Natural killer cell (primary cell): ENCODE data around the gene PTPN14. TPM values are rescaled to one million over a fixed set of nuclear protein-coding genes. Genes with fewer than 3 reads are reported as not detected.
"Not testable (repeated sequence)": the region's sequence is repeated elsewhere in the genome, so short reads cannot be mapped to it uniquely, and the experiment has no call there.

ENCODE experiments used
- ATAC-seq, 3 donors: fragments of 150-1000 bp in 2 of 3; fragments of 200-7000 bp in 1 of 3; cut with Tn5 transposase; 1 replicate in 1 of 3; 2 replicates in 2 of 3; pipeline ENCODE4 v1.10.0; 2021; ENCODE audit warnings: mild to moderate bottlenecking in 2 of 3, moderate library complexity in 2 of 3
- DNase-seq, 2 donors: peaks; one replicate each; pipeline versions ENCODE4 v3.0.0 to v3.0.0-alpha.2; 2013 to 2021; ENCODE audit warnings: mixed read lengths in 1 of 2
- H3K27ac ChIP-seq: one replicate; pipeline ENCODE4 v1.5.1; 2013; ENCODE audit warnings: mild to moderate bottlenecking, low read length
- H3K27me3 ChIP-seq: one replicate; pipeline ENCODE4 v1.6.1; 2013; ENCODE audit warnings: low read length; ENCODE audit not compliant: control insufficient read depth, insufficient read depth
- H3K36me3 ChIP-seq: one replicate; pipeline ENCODE4 v1.6.1; 2013; ENCODE audit warnings: low read length; ENCODE audit not compliant: control insufficient read depth, insufficient read depth
- H3K4me1 ChIP-seq: one replicate; pipeline ENCODE4 v1.6.1; 2013; ENCODE audit warnings: low read length; ENCODE audit not compliant: control insufficient read depth, insufficient read depth
- H3K4me3 ChIP-seq: one replicate; pipeline ENCODE4 v1.5.1; 2013; ENCODE audit warnings: low read length
- H3K9me3 ChIP-seq: one replicate; pipeline ENCODE4 v1.6.1; 2013; ENCODE audit warnings: low read length; ENCODE audit not compliant: control insufficient read depth, insufficient read depth
- H3K27ac Mint-ChIP-seq, 2 donors: one replicate each; pipeline ENCODE4 v1.8.0; 2022; ENCODE audit warnings: mild to moderate bottlenecking in 2 of 2, mixed read lengths in 2 of 2, moderate library complexity in 1 of 2
- H3K27me3 Mint-ChIP-seq, 2 donors: one replicate each; pipeline ENCODE4 v1.8.0; 2022; ENCODE audit warnings: low read depth in 2 of 2, mixed read lengths in 2 of 2
- H3K36me3 Mint-ChIP-seq: one replicate; pipeline ENCODE4 v1.8.0; 2022; ENCODE audit warnings: mixed read lengths
- H3K4me1 Mint-ChIP-seq, 2 donors: one replicate each; pipeline ENCODE4 v1.8.0; 2022; ENCODE audit warnings: mixed read lengths in 2 of 2
- H3K4me3 Mint-ChIP-seq: one replicate; pipeline ENCODE4 v1.8.0; 2022; ENCODE audit warnings: mild to moderate bottlenecking, moderate library complexity, mixed read lengths
- H3K9me3 Mint-ChIP-seq, 2 donors: one replicate each; pipeline ENCODE4 v1.8.0; 2022; ENCODE audit warnings: mixed read lengths in 2 of 2
- CTCF ChIP-seq: fragments of 200-600 bp; IDR thresholded peaks from one replicate; pipeline ENCODE4 v1.8.0; 2022; ENCODE audit warnings: antibody characterized with exemption
- WGBS: methylation state at CpG from one replicate; pipeline ENCODE4 v1.1.7; 2013; ENCODE audit warnings: missing lambda C conversion rate; ENCODE audit not compliant: insufficient coverage; 5-methylcytosine and 5-hydroxymethylcytosine counted together
- intact Hi-C: fragments of 100-400 bp; cut with micrococcal nuclease; formaldehyde crosslinking; loops from one replicate; pipeline ENCODE4 v1.14.2; 2022
- total RNA-seq, 4 donors: library from RNA; stranded (reverse); fragments of 120-200 nt in 1 of 4; gene quantifications; one replicate each; pipeline versions ENCODE4 v1.2.3 to v1.2.4, GENCODE V29; 2013 to 2022

PTPN14 gene
- total RNA-seq, 3 donors from 2014 or later (not counting 1 experiment from before 2014, with no cell fraction given): 0.02 TPM; not detected in 2

GRCh38 chr1:214523124-214523824 lies 28.1 kb downstream of the PTPN14 start:
- Histone ChIP-seq H3K27ac (no peak overlapping the region), H3K4me1 (no peaks in the 10 kb centered on the region), H3K9me3 (no peaks in the 10 kb centered on the region), H3K4me3 (no peak overlapping the region), H3K36me3 (no peaks in the 10 kb centered on the region), H3K27me3 (no peaks in the 10 kb centered on the region)
- H3K27ac Mint-ChIP-seq: no peak overlapping the region
- H3K27me3 Mint-ChIP-seq: peaks cover 0 to 2% of the 10 kb centered on the region in 2 donors
- no peak for TF ChIP-seq CTCF
- intact Hi-C loops: no loop called here
- no peak for DNase-seq
- H3K36me3 Mint-ChIP-seq: no peaks in the 10 kb centered on the region
- H3K4me1 Mint-ChIP-seq: peaks cover 0 to 7% of the 10 kb centered on the region in 2 donors
- H3K4me3 Mint-ChIP-seq: no peak overlapping the region
- no peak for ATAC-seq
- H3K9me3 Mint-ChIP-seq: no peaks in the 10 kb centered on the region
- 87% methylated on average over 7 of the region's 8 CpGs for WGBS

GRCh38 chr1:214521458-214521857 lies 29.9 kb downstream of the PTPN14 start:
- H3K4me3 ChIP-seq, H3K9me3 Mint-ChIP-seq, DNase-seq, H3K9me3 ChIP-seq, H3K27me3 Mint-ChIP-seq, H3K27me3 ChIP-seq, H3K4me1 ChIP-seq, H3K27ac ChIP-seq, H3K4me3 Mint-ChIP-seq, intact Hi-C loops, ATAC-seq, H3K27ac Mint-ChIP-seq, H3K36me3 Mint-ChIP-seq, H3K36me3 ChIP-seq, H3K4me1 Mint-ChIP-seq: not testable (repeated sequence)
- WGBS: 94% methylated on average over 9 of the region's 9 CpGs

GRCh38 chr1:214520544-214521165 lies 30.7 kb downstream of the PTPN14 start:
- intact Hi-C loops: no loop called here
- H3K9me3 Mint-ChIP-seq: no peaks in the 10 kb centered on the region
- H3K27ac Mint-ChIP-seq: no peak overlapping the region
- no peak overlapping the region for H3K27ac ChIP-seq
- H3K27me3 ChIP-seq: no peaks in the 10 kb centered on the region
- H3K36me3 ChIP-seq: no peaks in the 10 kb centered on the region
- H3K27me3 Mint-ChIP-seq: peaks cover 7% of the 10 kb centered on the region in 2 donors
- no peaks in the 10 kb centered on the region for H3K36me3 Mint-ChIP-seq
- ATAC-seq: no peak
- peaks cover 0 to 7% of the 10 kb centered on the region in 2 donors for H3K4me1 Mint-ChIP-seq
- H3K4me1 ChIP-seq: no peaks in the 10 kb centered on the region
- WGBS: no CpG with 5 or more reads among the region's 3 CpGs
- no peak overlapping the region for H3K4me3 Mint-ChIP-seq
- H3K4me3 ChIP-seq: no peak overlapping the region
- no peak for DNase-seq
- H3K9me3 ChIP-seq: no peaks in the 10 kb centered on the region
- no peak for TF ChIP-seq CTCF

GRCh38 chr1:214518361-214518760 lies 33.0 kb downstream of the PTPN14 start:
- no peaks in the 10 kb centered on the region for H3K4me1 Mint-ChIP-seq
- peaks cover 12 to 21% of the 10 kb centered on the region in 2 donors for H3K27me3 Mint-ChIP-seq
- DNase-seq: no peak
- TF ChIP-seq CTCF: no peak
- no peaks in the 10 kb centered on the region for H3K4me1 ChIP-seq
- no peak overlapping the region for H3K27ac ChIP-seq
- H3K4me3 Mint-ChIP-seq: no peak overlapping the region
- no peak overlapping the region for H3K27ac Mint-ChIP-seq
- no peaks in the 10 kb centered on the region for H3K36me3 Mint-ChIP-seq
- no peaks in the 10 kb centered on the region for H3K9me3 Mint-ChIP-seq
- H3K9me3 ChIP-seq: no peaks in the 10 kb centered on the region
- H3K27me3 ChIP-seq: no peaks in the 10 kb centered on the region
- ATAC-seq: no peak
- H3K36me3 ChIP-seq: no peaks in the 10 kb centered on the region
- no peak overlapping the region for H3K4me3 ChIP-seq
- intact Hi-C loops: no loop called here
